Breast epithelium (tissue), 4 donors: Measurements from ENCODE around the gene CDK6. TPM values are rescaled to one million over a fixed set of nuclear protein-coding genes. Genes with fewer than 3 reads are reported as not detected.

Experiments used
- DNase-seq, 2 donors: peaks; one replicate each; pipeline ENCODE4 v3.0.0-alpha.2; 2019; ENCODE audit warnings: low spot score in 2 of 2
- H3K27ac ChIP-seq, 2 donors: fragments of 200-600 bp; sonication (generic) in 1 of 2; one replicate each; pipeline ENCODE4 v1.5.1; 2016 to 2019; ENCODE audit warnings: mild to moderate bottlenecking in 1 of 2
- H3K27me3 ChIP-seq, 2 donors: fragments of 200-600 bp; sonication (generic) in 1 of 2; one replicate each; pipeline versions ENCODE4 v1.5.1 to v1.6.0; 2017 to 2019; ENCODE audit warnings: control low read depth in 1 of 2, mild to moderate bottlenecking in 1 of 2
- H3K36me3 ChIP-seq: fragments of 200-600 bp; one replicate; pipeline ENCODE4 v1.5.1; 2019
- H3K4me1 ChIP-seq, 2 donors: fragments of 200-600 bp; sonication (generic); one replicate each; pipeline ENCODE4 v1.5.1; 2016 to 2019; ENCODE audit warnings: control low read depth in 1 of 2
- H3K4me3 ChIP-seq, 3 donors: fragments of 200-600 bp; sonication (generic); 1 replicate in 2 of 3; 2 replicates in 1 of 3; pipeline ENCODE4 v1.5.1; 2016 to 2019; ENCODE audit warnings: mild to moderate bottlenecking in 3 of 3, moderate library complexity in 2 of 3
- H3K9me3 ChIP-seq, 2 donors: fragments of 200-600 bp; sonication (generic) in 1 of 2; one replicate each; pipeline ENCODE4 v1.5.1; 2016 to 2019; ENCODE audit warnings: control low read depth in 1 of 2
- POLR2A ChIP-seq: fragments of 450-650 bp; IDR thresholded peaks from one replicate; pipeline ENCODE4 v1.6.1; 2016; ENCODE audit warnings: antibody characterized with exemption, mild to moderate bottlenecking, moderate library complexity
- POLR2AphosphoS5 ChIP-seq, 3 donors: sonication (generic); formaldehyde crosslinking; IDR thresholded peaks; one replicate each; pipeline ENCODE4 v1.6.1; 2017; ENCODE audit warnings: antibody characterized with exemption in 3 of 3
- intact Hi-C: fragments of 100-400 bp; cut with DNase I; formaldehyde crosslinking; loops from one replicate; pipeline ENCODE4 v1.15.1; 2023; ENCODE audit warnings: low total_unique reads
- total RNA-seq, 3 donors: library from RNA; depleted of rRNA; stranded (reverse); fragments of >200 nt; gene quantifications; one replicate each; pipeline ENCODE4 v1.1.0, GENCODE V29; 2016
- TF ChIP-seq, protein P1 (sequence below), 3 donors: fragments of 450-650 bp; IDR thresholded peaks; one replicate each; pipeline ENCODE4 v1.5.1; 2016 to 2017; ENCODE audit warnings: antibody characterized with exemption in 3 of 3, mild to moderate bottlenecking in 3 of 3, moderate library complexity in 3 of 3

The CDK6 gene
- total RNA-seq, 3 donors from 2014 or later, result 12.8 to 26.2 (median 23.6) TPM

DNA sequence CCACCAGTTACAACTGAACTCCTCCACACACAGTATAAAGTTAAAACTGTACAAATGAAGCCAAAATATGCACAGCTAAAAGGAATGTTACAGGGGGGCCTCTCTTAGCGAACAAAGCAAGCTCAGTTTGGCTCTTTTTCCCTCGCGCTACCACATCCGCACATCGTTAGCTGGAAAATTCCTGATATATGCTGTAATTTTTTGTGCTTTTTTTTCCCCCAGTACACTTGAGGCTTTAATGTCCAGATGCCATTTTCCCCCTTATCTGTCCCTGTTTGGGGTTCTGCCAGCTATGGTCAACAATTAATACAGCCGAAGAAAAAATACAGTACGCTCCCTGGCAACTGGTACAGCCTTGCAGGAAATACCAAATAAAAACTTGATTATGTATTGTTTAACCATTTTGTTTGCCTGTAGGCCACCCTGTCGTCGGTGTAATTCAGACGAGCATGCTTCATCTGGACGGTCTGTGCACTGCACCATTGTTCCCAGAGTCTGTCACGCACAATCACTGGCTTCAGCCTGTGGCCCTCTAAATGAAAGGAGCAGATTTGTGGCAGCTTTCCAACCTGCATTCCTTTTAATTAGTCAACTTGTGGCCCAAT, 138.0 kb downstream of the CDK6 start:
- no peaks in the 10 kb centered on the region for H3K9me3 ChIP-seq
- H3K27ac ChIP-seq, result peak overlapping the region; percentile 69 to 82
- DNase-seq, result peak in 1 of 2 donors; percentile 37
- H3K4me3 ChIP-seq, result peak overlapping the region in 2 of 3 donors; percentile 24 to 48
- TF ChIP-seq POLR2AphosphoS5 (IDR thresholded peaks at IDR 0.05) (peak in 2 of 3 donors; percentile 27 to 31), POLR2A (no peak)
- TF ChIP-seq, protein P1, sequence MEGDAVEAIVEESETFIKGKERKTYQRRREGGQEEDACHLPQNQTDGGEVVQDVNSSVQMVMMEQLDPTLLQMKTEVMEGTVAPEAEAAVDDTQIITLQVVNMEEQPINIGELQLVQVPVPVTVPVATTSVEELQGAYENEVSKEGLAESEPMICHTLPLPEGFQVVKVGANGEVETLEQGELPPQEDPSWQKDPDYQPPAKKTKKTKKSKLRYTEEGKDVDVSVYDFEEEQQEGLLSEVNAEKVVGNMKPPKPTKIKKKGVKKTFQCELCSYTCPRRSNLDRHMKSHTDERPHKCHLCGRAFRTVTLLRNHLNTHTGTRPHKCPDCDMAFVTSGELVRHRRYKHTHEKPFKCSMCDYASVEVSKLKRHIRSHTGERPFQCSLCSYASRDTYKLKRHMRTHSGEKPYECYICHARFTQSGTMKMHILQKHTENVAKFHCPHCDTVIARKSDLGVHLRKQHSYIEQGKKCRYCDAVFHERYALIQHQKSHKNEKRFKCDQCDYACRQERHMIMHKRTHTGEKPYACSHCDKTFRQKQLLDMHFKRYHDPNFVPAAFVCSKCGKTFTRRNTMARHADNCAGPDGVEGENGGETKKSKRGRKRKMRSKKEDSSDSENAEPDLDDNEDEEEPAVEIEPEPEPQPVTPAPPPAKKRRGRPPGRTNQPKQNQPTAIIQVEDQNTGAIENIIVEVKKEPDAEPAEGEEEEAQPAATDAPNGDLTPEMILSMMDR (IDR thresholded peaks at IDR 0.05), result peak in 1 of 3 donors; percentile 23
- H3K4me1 ChIP-seq, result no peaks in the 10 kb centered on the region
- no peaks in the 10 kb centered on the region for H3K27me3 ChIP-seq
- no peaks in the 10 kb centered on the region for H3K36me3 ChIP-seq
- intact Hi-C loops, result loop anchor here (10.0 kb wide), 1 partner anchor 136 kb away; the partner anchor contains the start of gene CDK6

DNA sequence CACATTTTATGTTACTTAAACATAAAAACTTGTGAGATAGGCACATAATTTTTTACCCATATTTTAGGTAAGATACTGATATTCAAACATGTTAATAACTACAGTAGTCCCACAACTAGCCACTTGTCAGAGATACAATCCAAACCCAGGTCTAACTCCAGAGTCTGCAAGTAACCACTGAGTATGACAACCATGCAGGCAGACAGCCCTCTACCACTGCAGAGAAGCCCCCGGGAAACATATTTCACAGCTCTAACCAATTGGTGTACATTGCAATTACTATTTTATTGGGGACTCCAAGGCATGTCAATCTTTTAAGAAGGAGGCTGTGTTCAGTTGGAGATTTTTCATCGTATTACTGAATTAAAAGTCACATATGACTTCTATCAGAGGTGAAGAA, 139.0 kb downstream of the CDK6 start:
- Histone ChIP-seq H3K4me1 (no peaks in the 10 kb centered on the region), H3K27me3 (no peaks in the 10 kb centered on the region), H3K27ac (peak overlapping the region; percentile 1 to 13), H3K4me3 (no peak overlapping the region), H3K36me3 (no peaks in the 10 kb centered on the region), H3K9me3 (no peaks in the 10 kb centered on the region)
- DNase-seq, result no peak
- no peak for TF ChIP-seq POLR2AphosphoS5 (IDR thresholded peaks at IDR 0.05)
- TF ChIP-seq, protein P1 (IDR thresholded peaks at IDR 0.05), result no peak
- no peak for TF ChIP-seq POLR2A
- intact Hi-C loops, result loop anchor here (10.0 kb wide), 1 partner anchor 137 kb away; the partner anchor contains the start of gene CDK6

DNA sequence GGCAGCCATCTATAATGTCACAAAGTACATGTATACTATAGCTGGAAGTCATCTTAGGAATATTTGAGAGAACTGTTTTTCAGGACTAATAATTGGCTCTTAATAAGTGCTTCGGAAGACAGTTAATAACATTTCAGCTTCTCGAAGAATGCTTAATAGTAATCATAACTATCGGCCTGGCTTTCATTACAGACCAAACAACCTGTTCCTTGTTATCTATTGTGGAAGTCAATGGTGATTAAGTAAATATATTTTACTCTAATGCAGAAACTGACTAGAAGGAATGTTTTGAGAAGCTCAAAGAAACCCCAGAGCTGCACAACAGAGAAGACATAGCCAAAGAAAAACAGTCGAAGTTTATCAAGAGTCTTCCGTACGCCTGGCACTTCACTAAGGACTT, 139.4 kb downstream of the CDK6 start:
- DNase-seq, result no peak
- Histone ChIP-seq H3K27ac (peak overlapping the region; percentile 1 to 13), H3K36me3 (no peaks in the 10 kb centered on the region), H3K4me3 (no peak overlapping the region), H3K9me3 (no peaks in the 10 kb centered on the region), H3K4me1 (no peaks in the 10 kb centered on the region), H3K27me3 (no peaks in the 10 kb centered on the region)
- intact Hi-C loops, result loop anchor here (10.0 kb wide), 1 partner anchor 138 kb away; the partner anchor contains the start of gene CDK6
- no peak for TF ChIP-seq POLR2A
- TF ChIP-seq POLR2AphosphoS5 (IDR thresholded peaks at IDR 0.05), result no peak
- TF ChIP-seq, protein P1 (IDR thresholded peaks at IDR 0.05), result no peak

- no peaks in the 10 kb centered on the region for H3K36me3 ChIP-seq
- H3K4me3 ChIP-seq, result no peak overlapping the region
- no peaks in the 10 kb centered on the region for H3K4me1 ChIP-seq
- intact Hi-C loops, result loop anchor here (10.0 kb wide), 1 partner anchor 138 kb away; the partner anchor contains the start of gene CDK6
- H3K27ac ChIP-seq, result peak overlapping the region; percentile 1 to 13
- H3K27me3 ChIP-seq, result no peaks in the 10 kb centered on the region
- no peaks in the 10 kb centered on the region for H3K9me3 ChIP-seq
- DNase-seq, result no peak
- TF ChIP-seq, protein P1 (IDR thresholded peaks at IDR 0.05), result no peak
- TF ChIP-seq POLR2A, result no peak
- TF ChIP-seq POLR2AphosphoS5 (IDR thresholded peaks at IDR 0.05), result no peak
Observed at GRCh38 chr7:92696584-92696983, 139.8 kb downstream of the CDK6 start.
